IPS DF 19.7 (cell line): ENCODE data around the gene YIPF2.
"Not testable (repeated sequence)": the region's sequence is repeated elsewhere in the genome, so short reads cannot be mapped to it uniquely, and the experiment has no call there.

Source experiments
- DNase-seq: peaks from one replicate; pipeline ENCODE4 v3.0.0-alpha.2; 2013; ENCODE audit warnings: low read depth, low spot score

Gene YIPF2

DNA sequence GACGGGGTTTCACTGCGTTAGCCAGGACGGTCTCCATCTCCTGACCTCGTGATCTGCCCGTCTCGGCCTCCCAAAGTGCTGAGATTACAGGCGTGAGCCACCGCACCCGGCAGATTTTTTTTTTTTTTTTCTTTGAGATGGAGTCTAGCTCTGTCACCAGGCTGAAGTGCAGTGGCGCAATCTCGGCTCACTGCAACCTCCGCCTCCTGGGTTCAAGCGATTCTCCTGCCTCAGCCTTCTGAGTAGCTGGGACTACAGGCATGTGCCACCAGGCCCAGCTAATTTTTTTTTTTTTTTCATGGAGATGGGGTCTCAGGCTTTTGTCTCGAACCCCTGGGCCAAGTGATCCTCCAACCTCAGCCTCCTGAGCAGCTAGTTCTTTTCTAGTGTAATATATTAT lies 13.2 kb upstream of the YIPF2 start:
- not testable (repeated sequence) for DNase-seq

DNA sequence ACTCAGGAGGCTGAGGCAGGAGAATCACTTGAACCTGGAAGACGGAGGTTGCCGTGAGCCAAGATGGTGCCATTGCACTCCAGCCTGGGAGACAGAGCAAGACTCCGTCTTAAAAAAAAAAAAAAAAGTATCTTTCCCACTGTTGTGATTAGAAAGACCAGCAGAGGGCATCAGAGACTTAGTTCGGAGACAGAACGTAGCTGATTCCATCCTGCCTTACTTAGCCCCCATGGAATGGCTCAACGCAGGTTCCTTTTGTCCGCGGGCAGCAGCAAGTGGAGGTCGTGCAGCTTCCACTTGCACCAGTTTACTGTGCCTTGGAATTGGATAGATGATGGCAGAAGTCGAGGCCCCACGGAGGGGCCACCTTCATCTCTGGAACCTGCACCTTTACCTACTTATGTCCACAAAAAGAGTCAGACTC lies 8.2 kb upstream of the YIPF2 start:
- peak; percentile 83 for DNase-seq

DNA sequence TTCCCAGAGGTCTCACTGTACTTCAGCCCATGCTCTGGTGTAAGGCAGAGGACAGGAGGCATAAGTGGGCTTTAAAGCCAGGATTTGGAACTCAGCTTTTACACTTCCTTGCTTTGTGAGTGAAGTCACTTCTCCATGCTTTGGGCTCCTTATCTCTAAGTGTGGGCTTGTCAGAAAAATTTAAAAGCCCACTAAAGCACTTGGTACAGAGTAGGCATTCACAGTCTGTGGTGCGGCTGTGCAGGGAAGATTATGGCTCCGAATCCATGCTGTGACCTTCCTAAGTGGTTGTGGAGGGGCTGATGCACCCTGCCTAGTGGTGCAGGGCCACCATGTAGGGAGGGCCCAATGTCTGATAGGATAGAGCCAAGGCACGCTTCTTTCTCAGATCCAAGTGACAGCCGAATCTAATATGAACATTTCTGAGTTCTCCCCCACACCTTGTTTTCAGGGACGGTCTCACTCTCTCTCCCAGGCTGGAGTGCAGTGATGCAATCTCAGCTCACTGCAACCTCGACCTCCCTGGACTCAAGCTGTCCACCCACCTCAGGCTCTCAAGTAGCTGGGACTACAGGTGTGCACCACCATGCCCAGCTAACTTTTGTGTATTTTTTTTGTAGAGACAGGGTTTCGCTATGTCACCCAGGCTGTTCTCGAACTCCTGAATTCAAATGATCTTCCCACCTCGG lies 7.1 kb upstream of the YIPF2 start:
- no peak for DNase-seq

GRCh38 chr19:10929402-10929794 lies 959 bp upstream of the YIPF2 start:
- DNase-seq = no peak

DNA sequence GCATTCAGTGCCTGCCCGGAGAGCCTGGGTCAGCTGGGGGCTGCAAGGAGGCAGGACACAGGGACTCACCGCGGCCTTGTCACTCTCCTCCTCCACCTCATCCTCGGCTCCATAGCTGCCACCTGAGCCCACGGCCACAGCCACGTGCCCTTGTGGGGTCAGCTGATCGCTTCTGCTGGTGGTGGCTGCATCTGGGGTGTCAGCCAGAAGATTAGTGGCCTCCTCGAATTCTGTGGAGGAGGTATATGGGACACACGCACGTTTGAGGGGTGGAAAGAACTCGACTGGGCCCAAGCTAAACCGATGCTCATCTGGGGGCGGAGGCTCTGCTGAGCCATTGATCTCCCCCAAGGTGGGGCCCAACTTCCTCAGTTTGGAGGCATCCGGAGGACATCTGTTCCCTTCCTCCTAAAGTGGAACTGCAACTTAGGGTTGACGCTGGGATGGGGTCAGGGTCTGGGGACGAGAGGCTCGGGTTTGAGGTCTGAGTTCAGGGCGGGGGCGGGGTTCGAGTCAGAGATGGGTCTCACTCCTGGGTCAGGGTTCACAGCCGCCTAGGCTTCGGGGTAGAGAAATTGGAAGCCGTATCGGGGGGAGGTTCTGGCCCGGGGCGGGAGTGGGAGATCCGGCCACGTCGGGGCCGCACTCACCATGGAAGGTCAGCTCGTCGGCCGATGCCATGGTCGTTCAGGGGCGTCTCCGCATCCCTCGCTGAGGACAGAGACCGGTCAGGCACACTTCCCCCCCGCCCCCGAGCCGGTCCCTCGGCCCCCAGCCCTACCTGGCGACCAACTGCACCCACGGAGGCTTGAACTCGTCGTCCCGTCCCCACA lies 493 bp downstream of the YIPF2 start:
- no peak for DNase-seq

GRCh38 chr19:10924597-10924996 lies 3.8 kb downstream of the YIPF2 start:
- no peak for DNase-seq

- DNase-seq = no peak
These were observed 5.0 kb downstream of the YIPF2 start for GRCh38 chr19:10923260-10924112.

GRCh38 chr19:10922638-10923014 lies 5.8 kb downstream of the YIPF2 start:
- DNase-seq = no peak

DNA sequence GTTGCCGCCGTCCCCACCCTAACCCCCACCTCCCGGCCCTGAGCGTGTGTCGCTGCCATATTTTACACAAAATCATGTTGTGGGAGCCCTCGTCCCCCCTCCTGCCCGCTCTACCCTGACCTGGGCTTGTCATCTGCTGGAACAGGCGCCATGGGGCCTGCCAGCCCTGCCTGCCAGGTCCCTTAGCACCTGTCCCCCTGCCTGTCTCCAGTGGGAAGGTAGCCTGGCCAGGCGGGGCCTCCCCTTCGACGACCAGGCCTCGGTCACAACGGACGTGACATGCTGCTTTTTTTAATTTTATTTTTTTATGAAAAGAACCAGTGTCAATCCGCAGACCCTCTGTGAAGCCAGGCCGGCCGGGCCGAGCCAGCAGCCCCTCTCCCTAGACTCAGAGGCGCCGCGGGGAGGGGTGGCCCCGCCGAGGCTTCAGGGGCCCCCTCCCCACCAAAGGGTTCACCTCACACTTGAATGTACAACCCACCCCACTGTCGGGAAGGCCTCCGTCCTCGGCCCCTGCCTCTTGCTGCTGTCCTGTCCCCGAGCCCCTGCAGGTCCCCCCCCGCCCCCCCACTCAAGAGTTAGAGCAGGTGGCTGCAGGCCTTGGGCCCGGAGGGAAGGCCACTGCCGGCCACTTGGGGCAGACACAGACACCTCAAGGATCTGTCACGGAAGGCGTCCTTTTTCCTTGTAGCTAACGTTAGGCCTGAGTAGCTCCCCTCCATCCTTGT lies 6.4 kb downstream of the YIPF2 start:
- no peak for DNase-seq

- no peak for DNase-seq
These were observed 7.1 kb downstream of the YIPF2 start for GRCh38 chr19:10921199-10921909.

DNA sequence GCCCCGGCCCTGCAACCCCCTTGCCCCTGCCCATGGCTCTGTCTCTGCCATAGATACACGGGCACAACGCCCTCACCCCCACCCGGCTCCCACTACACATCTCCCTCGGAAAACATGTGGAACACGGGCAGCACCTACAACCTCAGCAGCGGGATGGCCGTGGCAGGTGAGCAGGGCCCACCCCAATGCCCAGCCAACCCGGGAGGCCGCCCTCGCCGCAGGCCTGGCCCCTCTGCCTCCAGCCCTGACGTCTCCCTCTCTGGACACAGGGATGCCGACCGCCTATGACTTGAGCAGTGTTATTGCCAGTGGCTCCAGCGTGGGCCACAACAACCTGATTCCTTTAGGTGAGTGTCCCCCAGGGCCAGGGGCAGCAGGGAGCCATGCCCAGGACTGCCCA lies 7.7 kb downstream of the YIPF2 start:
- DNase-seq = no peak

- DNase-seq = no peak
These were observed 8.2 kb downstream of the YIPF2 start for GRCh38 chr19:10920288-10920655.

DNA sequence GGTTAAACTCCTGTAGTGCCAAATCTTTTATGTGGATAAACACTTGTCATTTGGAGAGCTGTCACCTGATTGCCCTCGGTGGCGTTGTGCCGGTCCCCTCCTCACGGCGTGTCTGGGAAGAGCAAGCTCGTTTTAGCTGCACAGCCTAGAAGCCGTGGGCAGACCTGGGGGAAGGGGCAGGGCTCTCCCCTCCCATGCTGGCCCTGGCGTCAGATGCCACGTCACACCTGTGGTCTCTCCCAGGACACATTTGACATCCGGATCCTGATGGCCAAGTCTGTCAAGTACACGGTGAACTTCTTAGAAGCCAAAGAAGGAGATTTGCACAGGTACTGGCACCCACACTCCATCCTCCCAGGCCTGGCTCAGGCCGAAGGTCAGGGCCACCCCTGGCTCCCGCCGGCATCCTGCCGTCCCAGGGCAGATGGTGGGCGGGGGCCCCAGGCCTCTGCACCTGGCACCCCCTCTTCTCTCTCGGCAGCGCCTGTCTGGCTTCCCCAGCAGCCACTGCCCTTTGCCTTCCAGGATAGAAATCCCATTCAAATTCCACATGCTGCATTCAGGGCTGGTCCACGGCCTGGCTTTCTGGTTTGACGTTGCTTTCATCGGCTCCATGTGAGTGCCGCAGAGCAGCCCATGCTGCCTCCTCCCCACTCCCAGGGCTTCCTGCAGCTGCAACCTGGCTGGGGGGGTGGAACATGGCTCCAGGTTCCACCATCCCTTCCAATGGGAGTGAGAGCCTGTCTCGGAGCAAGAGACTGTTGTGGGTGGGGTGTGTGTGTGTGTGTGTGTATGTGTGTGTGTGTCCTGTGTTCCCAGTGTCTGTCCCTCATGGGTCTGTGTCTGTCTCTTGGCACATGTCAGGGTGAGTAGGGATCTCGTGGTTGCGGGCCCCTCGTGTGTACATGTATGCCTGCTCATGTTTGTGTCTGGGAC lies 8.8 kb downstream of the YIPF2 start:
- no peak for DNase-seq

- no peak for DNase-seq
These were observed 10.1 kb downstream of the YIPF2 start for GRCh38 chr19:10918359-10918758.

DNA sequence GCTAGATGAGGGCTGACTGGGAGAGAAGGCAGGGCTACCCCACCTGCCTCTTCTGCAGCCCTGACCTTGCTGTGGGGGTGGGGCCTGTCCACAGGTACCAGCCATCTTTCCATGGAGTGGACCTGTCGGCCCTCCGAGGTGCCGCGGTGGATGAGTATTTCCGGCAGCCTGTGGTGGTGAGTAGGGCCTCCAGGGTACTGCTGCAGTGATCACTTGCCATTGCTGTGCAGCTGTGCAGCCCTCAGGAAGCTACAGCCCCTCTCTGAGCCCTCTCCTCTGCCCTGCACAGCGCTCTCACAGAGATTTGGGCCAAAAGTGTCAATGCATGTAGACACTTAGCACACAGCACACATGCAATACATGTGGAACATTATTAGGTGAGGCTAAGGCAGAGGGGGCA lies 11.8 kb downstream of the YIPF2 start:
- DNase-seq = no peak

DNA sequence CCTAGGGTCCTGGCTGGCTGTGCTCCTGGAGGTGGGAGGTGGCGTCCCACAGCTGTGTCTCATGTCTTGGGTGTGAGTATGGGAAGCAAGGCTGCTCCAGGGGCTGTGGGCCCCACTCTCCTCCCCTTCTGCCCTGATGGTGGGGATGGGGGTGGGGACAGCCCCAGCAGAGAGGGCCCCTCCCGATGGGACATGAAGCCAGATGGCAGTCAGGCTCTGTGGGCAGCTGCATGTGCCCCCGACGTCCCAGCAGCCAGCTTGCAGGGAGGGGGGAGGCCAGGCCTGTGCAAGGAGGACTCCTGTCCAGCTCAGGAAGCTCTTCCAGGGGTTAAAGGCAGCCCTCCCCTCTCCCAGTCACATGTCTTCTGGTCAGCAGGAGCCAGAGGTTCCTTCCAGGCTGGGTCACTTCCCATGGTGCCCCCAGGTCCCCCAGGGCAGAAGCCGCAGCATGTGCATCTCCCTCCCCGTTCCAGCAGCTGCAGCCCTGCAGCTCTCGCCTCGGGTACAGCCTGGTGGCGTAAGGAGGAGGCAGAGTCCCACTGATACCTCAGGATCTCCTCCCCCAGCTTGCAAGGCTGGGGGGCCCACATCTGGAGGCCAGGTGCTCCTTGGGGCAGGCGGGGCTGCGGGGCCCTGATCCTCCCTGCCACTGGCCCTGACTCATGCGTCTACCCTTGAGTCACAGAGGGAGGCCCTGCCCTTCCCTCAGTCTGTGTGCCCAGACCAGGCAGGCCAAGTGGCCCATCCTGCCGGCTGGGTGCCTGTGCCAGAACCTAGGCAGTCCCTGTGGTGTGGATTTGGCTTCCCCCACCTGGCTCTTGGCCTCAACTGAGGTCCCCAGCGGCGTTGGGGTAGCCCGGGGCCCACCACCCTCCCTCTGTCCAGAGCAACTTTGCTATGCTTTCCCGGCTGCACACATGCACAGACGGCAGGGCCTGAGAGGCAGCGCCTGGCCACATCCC lies 13.0 kb downstream of the YIPF2 start:
- DNase-seq = no peak

DNA sequence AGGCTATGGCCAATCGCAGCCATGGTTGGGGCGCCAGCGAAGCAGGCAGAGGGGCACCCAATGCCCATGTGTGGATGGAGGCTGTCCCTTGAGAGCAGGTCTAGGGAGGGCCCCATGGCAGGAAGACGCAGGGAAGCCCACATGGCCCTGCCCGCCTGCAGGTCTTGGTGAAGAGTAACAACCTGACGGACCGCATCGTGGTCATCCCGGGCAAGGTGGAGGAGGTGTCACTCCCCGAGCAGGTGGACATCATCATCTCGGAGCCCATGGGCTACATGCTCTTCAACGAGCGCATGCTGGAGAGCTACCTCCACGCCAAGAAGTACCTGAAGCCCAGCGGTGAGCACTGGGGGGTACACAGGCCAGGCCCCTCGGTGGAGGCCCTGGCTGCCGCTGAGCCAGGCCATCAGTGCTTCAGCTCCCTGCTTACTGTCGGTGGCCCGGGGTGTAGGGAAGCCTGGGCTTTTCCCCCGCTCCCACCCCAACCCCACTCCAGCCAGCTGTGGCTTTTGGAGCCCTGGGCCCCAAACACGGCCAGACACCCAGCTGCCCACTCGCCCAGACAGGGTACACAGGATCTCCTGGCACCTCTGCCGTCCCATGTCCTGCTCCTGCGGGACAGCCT lies 14.6 kb downstream of the YIPF2 start:
- DNase-seq = no peak

DNA sequence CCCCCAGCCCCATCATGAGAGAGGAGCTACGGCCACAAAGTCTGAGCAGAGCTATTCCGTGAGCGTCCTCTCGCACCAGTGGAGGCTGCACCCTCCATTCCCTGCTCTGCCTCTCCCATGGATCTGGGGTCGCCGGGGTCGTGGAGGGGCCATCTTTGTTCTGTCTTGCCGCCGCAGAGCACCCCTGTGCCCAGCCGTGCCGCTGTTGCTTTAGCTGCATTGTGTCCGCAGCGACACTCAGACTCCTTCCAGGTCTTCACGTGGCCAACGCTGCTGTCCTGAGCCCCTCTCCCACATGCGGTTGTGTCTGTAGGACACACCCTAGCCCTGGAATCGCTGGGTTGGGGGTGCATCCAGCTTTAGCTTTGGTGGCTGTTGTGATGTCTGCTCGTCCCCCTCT lies 15.8 kb downstream of the YIPF2 start:
- no peak for DNase-seq
